Measurements from ENCODE around the gene TUBA8.
"Not testable (repeated sequence)": the region's sequence is repeated elsewhere in the genome, so short reads cannot be mapped to it uniquely, and the experiment has no call there.

Gene TUBA8

GRCh38 chr22:18110194-18110953 is at the start of gene TUBA8:
TSS of gene TUBA8 (plus strand) at chr22:18110809. CDS start at chr22:18110866, 57 bp downstream.
- peak; percentile 40 for DNase-seq

GRCh38 chr22:18062421-18062820 is 48.2 kb upstream of the TUBA8 start:
- DNase-seq, result no peak

GRCh38 chr22:18063306-18063705 is 47.3 kb upstream of the TUBA8 start:
- DNase-seq, result no peak

GRCh38 chr22:18063715-18064114 is 46.9 kb upstream of the TUBA8 start:
- DNase-seq, result not testable (repeated sequence)

- no peak for DNase-seq
Observed at GRCh38 chr22:18064636-18065035, 46.0 kb upstream of the TUBA8 start.

GRCh38 chr22:18065256-18065655 is 45.4 kb upstream of the TUBA8 start:
- no peak for DNase-seq

- DNase-seq, result no peak
Observed at GRCh38 chr22:18066181-18066859, 44.3 kb upstream of the TUBA8 start.

- DNase-seq, result no peak
Observed at GRCh38 chr22:18067121-18067520, 43.5 kb upstream of the TUBA8 start.

- no peak for DNase-seq
Observed at GRCh38 chr22:18067548-18068341, 42.9 kb upstream of the TUBA8 start.

- DNase-seq, result no peak
Observed at GRCh38 chr22:18068381-18068988, 42.1 kb upstream of the TUBA8 start.

GRCh38 chr22:18069041-18069440 is 41.6 kb upstream of the TUBA8 start:
- no peak for DNase-seq

- no peak for DNase-seq
Observed at GRCh38 chr22:18070041-18070440, 40.6 kb upstream of the TUBA8 start.

- DNase-seq, result no peak
Observed at GRCh38 chr22:18070556-18071306, 39.9 kb upstream of the TUBA8 start.

- DNase-seq, result not testable (repeated sequence)
Observed at GRCh38 chr22:18071307-18071967, 39.2 kb upstream of the TUBA8 start.

GRCh38 chr22:18071968-18072310 is 38.7 kb upstream of the TUBA8 start:
- no peak for DNase-seq

GRCh38 chr22:18073467-18073866 is 37.1 kb upstream of the TUBA8 start:
- DNase-seq, result no peak

- DNase-seq, result not testable (repeated sequence)
Observed at GRCh38 chr22:18073927-18074326, 36.7 kb upstream of the TUBA8 start.

- DNase-seq, result no peak
Observed at GRCh38 chr22:18075101-18075719, 35.4 kb upstream of the TUBA8 start.

- no peak for DNase-seq
Observed at GRCh38 chr22:18075720-18076497, 34.7 kb upstream of the TUBA8 start.

- no peak for DNase-seq
Observed at GRCh38 chr22:18077087-18077638, 33.4 kb upstream of the TUBA8 start.
